Peyer's patch (tissue), 4 donors: Measurements from ENCODE around the gene SEPTIN12.

Experiments
- POLR2A ChIP-seq, 2 donors: fragments of 450-650 bp; IDR thresholded peaks; one replicate each; pipeline ENCODE4 v1.5.1; 2017; ENCODE audit warnings: antibody characterized with exemption in 2 of 2, mild to moderate bottlenecking in 2 of 2, moderate library complexity in 2 of 2
- TF ChIP-seq, protein P1 (sequence below), 6 experiments: fragments of 450-650 bp in 4 of 6; fragments of 200-600 bp in 2 of 6; sonication (generic) in 1 of 6; IDR thresholded peaks; one replicate each; pipeline ENCODE4 v1.5.1; 2017 to 2019; ENCODE audit warnings: antibody characterized with exemption in 6 of 6, mild to moderate bottlenecking in 3 of 6, moderate library complexity in 1 of 6

DNA sequence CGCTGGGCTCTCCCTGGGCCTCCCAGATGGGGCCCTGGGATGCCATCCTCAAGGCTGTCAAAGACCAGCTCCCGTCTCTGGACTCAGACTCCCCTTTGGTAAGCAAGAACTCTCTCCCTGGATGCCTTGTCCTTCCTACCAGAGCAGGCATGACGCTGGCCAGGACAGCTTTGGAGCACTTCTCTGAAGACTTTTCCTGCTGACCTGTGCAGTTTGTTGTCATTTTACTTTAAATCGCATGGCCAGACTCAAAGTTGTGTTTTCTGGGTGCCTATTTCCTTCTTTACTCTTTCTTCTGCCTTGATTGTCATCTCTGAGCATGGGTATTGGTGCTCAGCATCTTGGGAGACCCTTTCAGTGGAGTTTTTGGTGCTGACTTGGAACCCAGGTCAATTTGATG, 51.6 kb downstream of the SEPTIN12 start:
- TF ChIP-seq, protein P1, sequence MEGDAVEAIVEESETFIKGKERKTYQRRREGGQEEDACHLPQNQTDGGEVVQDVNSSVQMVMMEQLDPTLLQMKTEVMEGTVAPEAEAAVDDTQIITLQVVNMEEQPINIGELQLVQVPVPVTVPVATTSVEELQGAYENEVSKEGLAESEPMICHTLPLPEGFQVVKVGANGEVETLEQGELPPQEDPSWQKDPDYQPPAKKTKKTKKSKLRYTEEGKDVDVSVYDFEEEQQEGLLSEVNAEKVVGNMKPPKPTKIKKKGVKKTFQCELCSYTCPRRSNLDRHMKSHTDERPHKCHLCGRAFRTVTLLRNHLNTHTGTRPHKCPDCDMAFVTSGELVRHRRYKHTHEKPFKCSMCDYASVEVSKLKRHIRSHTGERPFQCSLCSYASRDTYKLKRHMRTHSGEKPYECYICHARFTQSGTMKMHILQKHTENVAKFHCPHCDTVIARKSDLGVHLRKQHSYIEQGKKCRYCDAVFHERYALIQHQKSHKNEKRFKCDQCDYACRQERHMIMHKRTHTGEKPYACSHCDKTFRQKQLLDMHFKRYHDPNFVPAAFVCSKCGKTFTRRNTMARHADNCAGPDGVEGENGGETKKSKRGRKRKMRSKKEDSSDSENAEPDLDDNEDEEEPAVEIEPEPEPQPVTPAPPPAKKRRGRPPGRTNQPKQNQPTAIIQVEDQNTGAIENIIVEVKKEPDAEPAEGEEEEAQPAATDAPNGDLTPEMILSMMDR (IDR thresholded peaks at IDR 0.05), result no peak
- TF ChIP-seq POLR2A (IDR thresholded peaks at IDR 0.05), result no peak
